ENCODE measurements around the gene PPDPF. TPM values are rescaled to one million over a fixed set of nuclear protein-coding genes. Genes with fewer than 3 reads are reported as not detected.

PPDPF gene
- total RNA-seq, 1 experiment from 2014 or later = 245 TPM

DNA sequence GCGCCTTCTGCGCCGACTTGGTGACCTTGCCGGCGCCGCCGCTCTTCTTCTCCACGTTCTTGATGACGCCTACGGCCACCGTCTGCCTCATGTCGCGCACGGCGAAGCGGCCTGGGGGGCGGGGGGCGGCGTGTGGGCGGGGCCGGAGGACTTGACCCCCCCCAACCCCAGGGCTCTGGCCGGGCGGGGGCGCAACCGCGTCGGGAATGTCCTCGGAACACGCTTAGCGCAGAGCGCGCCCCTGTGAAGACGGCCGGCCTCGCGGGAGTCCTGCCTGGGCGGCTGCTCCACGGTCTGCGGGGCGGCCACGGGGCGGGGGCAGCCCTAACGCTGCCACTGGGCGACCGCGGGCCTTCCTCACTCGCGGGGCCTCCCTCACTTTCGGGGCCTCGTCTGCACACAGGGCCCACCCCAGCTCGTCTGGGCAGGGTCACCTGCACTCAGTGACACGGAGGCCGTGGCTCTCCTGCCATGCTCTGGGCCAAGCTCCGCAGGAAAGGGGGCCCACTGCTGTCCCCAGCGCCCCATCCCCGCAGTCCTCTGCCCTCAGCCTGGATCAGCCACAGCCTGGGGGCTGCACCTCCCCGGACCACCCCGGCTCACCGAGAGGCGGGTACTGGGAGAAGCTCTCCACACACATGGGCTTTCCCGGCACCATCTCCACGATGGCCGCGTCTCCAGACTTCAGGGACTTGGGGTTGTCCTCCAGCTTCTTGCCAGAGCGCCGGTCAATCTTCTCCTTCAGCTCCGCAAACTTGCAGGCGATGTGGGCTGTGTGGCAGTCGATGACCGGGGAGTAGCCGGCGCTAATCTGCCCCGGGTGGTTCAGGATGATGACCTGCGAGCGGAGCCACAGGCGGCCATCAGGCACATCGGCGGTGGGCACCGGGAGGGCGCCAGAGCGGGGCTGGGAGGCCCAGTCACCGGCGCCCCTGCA lies 32.0 kb upstream of the PPDPF start:
- Histone ChIP-seq H3K79me2 (ENCODE audit: low read length) (no peaks in the 10 kb centered on the region), H3K9ac (ENCODE audit: low read length) (no peak overlapping the region), H3K4me1 (ENCODE audit: insufficient read depth, low read length) (no peaks in the 10 kb centered on the region), H3K9me2 (replicated peaks; ENCODE audit: low read length) (no peaks in the 10 kb centered on the region), H3K27ac (ENCODE audit: low read length) (no peak overlapping the region), H3K36me3 (ENCODE audit: low read depth, low read length) (peaks cover 24% of the 10 kb centered on the region), H3F3A (ENCODE audit: low read length, unreplicated experiment) (no peaks in the 10 kb centered on the region), H3K4me3 (ENCODE audit: low read length) (no peak overlapping the region), H3K27me3 (ENCODE audit: low read length) (no peaks in the 10 kb centered on the region), H3K4me2 (ENCODE audit: low read length) (no peak overlapping the region), H2AFZ (ENCODE audit: low read length) (no peak overlapping the region), H3K9me3 (ENCODE audit: low read length) (no peaks in the 10 kb centered on the region), H4K20me1 (ENCODE audit: low read length) (no peaks in the 10 kb centered on the region; the same call in 1 of the 2 replicates)
- intact Hi-C loops (cut with micrococcal nuclease) = no loop called here
- ATAC-seq (no peak), DNase-seq (no peak)
- BruUV-seq (replicated peaks) = TSS peak; percentile 51
- TF ChIP-seq EZH2phosphoT487 (IDR thresholded peaks at IDR 0.05; ENCODE audit: borderline replicate concordance, low read length) (no peak), EZH2 (IDR thresholded peaks at IDR 0.05; ENCODE audit: low read length, unreplicated experiment) (no peak)
- TF ChIP-seq, protein P1, sequence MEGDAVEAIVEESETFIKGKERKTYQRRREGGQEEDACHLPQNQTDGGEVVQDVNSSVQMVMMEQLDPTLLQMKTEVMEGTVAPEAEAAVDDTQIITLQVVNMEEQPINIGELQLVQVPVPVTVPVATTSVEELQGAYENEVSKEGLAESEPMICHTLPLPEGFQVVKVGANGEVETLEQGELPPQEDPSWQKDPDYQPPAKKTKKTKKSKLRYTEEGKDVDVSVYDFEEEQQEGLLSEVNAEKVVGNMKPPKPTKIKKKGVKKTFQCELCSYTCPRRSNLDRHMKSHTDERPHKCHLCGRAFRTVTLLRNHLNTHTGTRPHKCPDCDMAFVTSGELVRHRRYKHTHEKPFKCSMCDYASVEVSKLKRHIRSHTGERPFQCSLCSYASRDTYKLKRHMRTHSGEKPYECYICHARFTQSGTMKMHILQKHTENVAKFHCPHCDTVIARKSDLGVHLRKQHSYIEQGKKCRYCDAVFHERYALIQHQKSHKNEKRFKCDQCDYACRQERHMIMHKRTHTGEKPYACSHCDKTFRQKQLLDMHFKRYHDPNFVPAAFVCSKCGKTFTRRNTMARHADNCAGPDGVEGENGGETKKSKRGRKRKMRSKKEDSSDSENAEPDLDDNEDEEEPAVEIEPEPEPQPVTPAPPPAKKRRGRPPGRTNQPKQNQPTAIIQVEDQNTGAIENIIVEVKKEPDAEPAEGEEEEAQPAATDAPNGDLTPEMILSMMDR (conservative IDR thresholded peaks at IDR 0.05; ENCODE audit: low read depth, low read length) = no peak
- CTCF ChIA-PET = no interaction called here
- POLR2A ChIA-PET (ENCODE audit: unreplicated experiment) = no interaction called here

DNA sequence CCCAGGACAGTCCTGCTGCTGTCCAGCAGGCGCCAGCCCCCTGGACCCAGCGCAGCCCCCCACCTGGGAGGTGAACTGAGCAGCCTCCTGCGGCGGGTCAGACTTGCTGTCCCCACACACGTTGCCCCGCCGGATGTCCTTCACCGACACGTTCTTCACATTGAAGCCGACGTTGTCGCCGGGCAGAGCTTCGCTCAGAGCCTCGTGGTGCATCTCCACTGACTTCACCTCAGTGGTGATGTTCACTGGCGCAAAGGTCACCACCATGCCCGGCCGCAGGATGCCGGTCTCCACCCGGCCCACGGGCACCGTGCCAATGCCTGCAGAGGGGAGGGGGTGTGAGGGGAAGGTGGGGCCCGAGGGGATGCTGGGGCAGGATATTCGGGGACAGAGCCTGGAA lies 30.1 kb upstream of the PPDPF start:
- Histone ChIP-seq H3K4me1 (ENCODE audit: insufficient read depth, low read length) (no peaks in the 10 kb centered on the region), H3K4me2 (ENCODE audit: low read length) (no peak overlapping the region), H3K4me3 (ENCODE audit: low read length) (no peak overlapping the region), H2AFZ (ENCODE audit: low read length) (no peak overlapping the region), H3F3A (ENCODE audit: low read length, unreplicated experiment) (no peaks in the 10 kb centered on the region), H3K27ac (ENCODE audit: low read length) (no peak overlapping the region), H3K27me3 (ENCODE audit: low read length) (no peaks in the 10 kb centered on the region), H3K79me2 (ENCODE audit: low read length) (no peaks in the 10 kb centered on the region), H3K36me3 (ENCODE audit: low read depth, low read length) (peaks cover 42% of the 10 kb centered on the region), H4K20me1 (ENCODE audit: low read length) (no peaks in the 10 kb centered on the region; the same call in 1 of the 2 replicates), H3K9me2 (replicated peaks; ENCODE audit: low read length) (no peaks in the 10 kb centered on the region), H3K9ac (ENCODE audit: low read length) (no peak overlapping the region), H3K9me3 (ENCODE audit: low read length) (no peaks in the 10 kb centered on the region)
- ChIA-PET POLR2A (ENCODE audit: unreplicated experiment) (no interaction called here), CTCF (interaction anchor here (0.6 kb wide), 1 partner anchor 16 kb away, joined by 3 read pairs; no protein-coding TSS in a partner anchor)
- intact Hi-C loops (cut with micrococcal nuclease) = no loop called here
- TF ChIP-seq EZH2phosphoT487 (IDR thresholded peaks at IDR 0.05; ENCODE audit: borderline replicate concordance, low read length) (no peak), EZH2 (IDR thresholded peaks at IDR 0.05; ENCODE audit: low read length, unreplicated experiment) (no peak)
- TF ChIP-seq, protein P1 (conservative IDR thresholded peaks at IDR 0.05; ENCODE audit: low read depth, low read length) = no peak
- no peak for DNase-seq
- no TSS peak for BruUV-seq (replicated peaks)
- no peak for ATAC-seq

DNA sequence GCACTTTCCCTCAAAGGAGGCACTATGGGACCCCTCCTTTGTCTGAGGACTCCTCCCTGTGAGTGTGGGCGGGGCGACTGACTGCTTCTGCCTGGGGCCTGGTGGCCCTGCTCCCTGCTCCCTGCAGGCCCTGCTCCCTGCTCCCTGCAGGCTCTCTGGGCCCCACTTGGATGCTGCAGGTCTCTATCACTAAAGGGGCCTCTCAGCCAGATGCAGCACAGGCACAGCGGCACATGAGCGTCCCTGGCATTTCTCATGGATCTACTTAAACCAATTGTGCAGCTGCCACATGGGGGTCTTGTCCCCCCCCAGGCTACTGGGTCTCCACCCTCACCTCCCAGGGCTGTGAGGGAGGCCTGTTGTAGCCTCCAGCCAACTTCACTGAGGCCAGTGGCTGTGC lies 29.5 kb upstream of the PPDPF start:
- TF ChIP-seq EZH2 (IDR thresholded peaks at IDR 0.05; ENCODE audit: low read length, unreplicated experiment) = no peak
- TF ChIP-seq, protein P1 (conservative IDR thresholded peaks at IDR 0.05; ENCODE audit: low read depth, low read length) = no peak
- TF ChIP-seq EZH2phosphoT487 (IDR thresholded peaks at IDR 0.05; ENCODE audit: borderline replicate concordance, low read length) = no peak
- H3K9ac ChIP-seq (ENCODE audit: low read length) = no peak overlapping the region
- ChIA-PET POLR2A (ENCODE audit: unreplicated experiment) (no interaction called here), CTCF (no interaction called here)
- no peaks in the 10 kb centered on the region; the same call in 1 of the 2 replicates for H4K20me1 ChIP-seq (ENCODE audit: low read length)
- H3K9me3 ChIP-seq (ENCODE audit: low read length) = no peaks in the 10 kb centered on the region
- H3K79me2 ChIP-seq (ENCODE audit: low read length) = no peaks in the 10 kb centered on the region
- BruUV-seq (replicated peaks) = no TSS peak
- ATAC-seq (no peak), DNase-seq (no peak)
- no peak overlapping the region for H2AFZ ChIP-seq (ENCODE audit: low read length)
- H3K9me2 ChIP-seq (replicated peaks; ENCODE audit: low read length) = no peaks in the 10 kb centered on the region
- peaks cover 49% of the 10 kb centered on the region for H3K36me3 ChIP-seq (ENCODE audit: low read depth, low read length)
- intact Hi-C loops (cut with micrococcal nuclease) = no loop called here
- H3K27ac ChIP-seq (ENCODE audit: low read length) = no peak overlapping the region
- no peaks in the 10 kb centered on the region for H3F3A ChIP-seq (ENCODE audit: low read length, unreplicated experiment)
- H3K4me3 ChIP-seq (ENCODE audit: low read length) = no peak overlapping the region
- no peaks in the 10 kb centered on the region for H3K27me3 ChIP-seq (ENCODE audit: low read length)
- no peaks in the 10 kb centered on the region for H3K4me1 ChIP-seq (ENCODE audit: insufficient read depth, low read length)
- H3K4me2 ChIP-seq (ENCODE audit: low read length) = no peak overlapping the region
